ENCODE data around the gene SMURF2.
"Not testable (repeated sequence)": the region's sequence is repeated elsewhere in the genome, so short reads cannot be mapped to it uniquely, and the experiment has no call there.

The SMURF2 gene

DNA sequence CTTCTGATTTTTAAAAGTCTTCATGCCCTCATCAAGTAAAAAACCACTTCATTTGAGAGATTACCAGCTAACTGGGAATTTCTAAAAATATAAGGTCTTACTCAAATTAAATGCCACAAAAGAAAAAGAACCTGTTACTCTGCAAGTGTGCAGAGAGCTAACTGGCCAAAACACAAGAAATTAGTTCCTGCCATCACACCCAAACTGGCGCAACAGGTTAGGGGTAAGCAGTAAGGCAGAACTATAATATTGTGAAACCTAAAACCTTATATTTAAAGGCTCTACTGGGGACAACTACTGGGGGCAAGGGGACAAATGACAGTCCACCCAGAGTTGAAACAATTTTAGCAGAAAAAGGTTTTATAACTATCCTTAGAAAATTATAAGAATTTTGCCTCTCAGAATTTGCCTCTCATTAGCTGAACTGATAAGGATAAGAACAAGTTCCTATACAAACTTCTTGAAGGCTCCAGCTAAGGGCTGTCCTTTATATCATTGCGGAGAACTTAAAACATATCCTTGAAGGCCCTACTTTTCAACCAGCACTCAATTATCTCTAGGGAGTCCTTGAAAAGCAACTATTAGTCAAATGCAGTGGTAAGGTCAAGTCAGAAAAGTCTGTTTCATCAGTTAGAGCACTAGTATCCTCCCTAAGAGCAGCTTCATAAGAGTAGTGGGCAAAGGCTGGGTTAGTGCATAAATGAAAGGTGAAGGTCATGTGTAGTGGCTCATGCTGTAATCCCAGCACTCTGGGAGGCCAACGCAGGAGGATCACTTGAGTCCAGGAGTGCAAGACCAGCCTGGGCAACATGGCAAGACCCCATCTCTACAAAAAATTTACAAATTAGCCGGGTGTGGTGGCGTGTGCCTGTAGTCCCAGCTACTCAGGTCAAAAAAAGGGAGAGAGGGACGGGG lies 31.5 kb downstream of the SMURF2 start:
- DNase-seq (ENCODE audit: low read depth in 2 of 2) = no peak

DNA sequence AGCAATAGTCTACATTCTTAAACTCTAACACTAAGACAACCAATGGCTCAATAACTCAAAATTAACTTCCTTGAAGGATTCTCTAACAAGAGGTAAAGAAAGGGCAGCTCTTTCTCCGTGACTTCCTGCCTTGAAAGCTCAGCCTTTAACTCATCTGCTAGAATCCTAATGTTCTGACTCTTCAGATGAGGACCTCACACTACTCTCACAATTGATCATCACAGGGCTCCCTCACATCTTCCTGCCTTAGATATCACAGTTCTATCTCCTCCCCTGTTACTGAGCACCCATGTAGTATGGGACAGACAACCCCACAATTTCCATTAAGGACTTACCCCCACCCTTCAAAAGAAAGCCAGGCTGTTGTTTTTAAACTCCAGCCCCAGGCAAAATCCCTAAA lies 33.5 kb downstream of the SMURF2 start:
- no peak for DNase-seq (ENCODE audit: low read depth in 2 of 2)

DNA sequence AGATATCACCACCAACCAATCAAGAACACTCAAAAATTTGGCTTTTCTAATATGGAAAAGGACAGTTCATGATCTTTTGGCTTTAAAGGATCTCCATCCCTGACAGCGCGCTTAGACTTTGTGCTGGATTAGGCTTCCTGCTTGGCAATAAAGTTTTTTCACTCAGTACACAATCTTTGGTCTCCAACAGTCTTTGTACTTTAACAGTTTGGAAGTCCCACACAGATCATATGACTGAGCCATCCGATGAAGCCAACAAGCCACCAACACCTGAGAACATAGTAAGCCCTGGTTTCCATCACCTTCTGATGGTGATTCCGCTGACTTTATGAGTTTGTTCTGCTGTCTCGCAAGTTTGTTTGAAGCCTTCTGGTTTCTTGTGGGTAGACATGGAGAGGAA lies 34.3 kb downstream of the SMURF2 start:
- DNase-seq (ENCODE audit: low read depth in 2 of 2) = no peak

DNA sequence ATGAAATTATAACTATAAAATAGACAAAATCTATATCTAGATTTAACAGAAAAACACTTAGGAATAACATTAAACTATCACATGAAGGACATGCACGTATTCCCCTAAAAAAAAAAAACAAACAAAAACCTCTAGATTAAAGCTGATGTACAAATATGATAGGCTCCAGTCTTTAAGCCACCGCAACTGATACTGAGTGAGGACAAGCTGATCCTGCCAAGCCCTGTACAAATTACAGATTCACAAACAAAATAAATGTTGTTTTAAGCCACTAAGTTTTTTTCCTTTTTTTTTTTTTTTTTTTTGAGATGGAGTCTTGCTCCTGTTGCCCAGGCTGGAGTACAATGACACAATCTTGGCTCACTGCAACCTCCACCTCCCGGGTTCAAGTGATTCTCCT lies 35.3 kb downstream of the SMURF2 start:
- DNase-seq (ENCODE audit: low read depth in 2 of 2) = no peak

DNA sequence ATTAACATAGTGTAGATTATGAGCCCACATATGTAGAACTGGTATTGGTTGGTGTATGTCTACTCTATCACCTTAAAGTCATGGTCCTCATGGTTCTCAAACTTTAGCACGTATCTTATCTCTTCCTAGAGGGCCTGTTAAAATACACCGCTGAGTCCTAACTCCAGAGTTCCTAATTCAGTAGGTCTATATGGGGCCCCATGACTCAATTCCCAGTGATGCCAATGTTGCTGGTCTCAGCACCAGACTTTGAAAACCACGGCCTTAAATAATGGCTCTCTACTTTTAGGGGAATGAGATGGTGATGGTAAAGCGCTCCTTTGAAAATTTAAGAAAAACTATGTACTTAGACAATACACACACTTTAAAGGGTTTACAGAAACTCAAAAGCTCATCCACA lies 36.6 kb downstream of the SMURF2 start:
- DNase-seq (ENCODE audit: low read depth in 2 of 2) = no peak

DNA sequence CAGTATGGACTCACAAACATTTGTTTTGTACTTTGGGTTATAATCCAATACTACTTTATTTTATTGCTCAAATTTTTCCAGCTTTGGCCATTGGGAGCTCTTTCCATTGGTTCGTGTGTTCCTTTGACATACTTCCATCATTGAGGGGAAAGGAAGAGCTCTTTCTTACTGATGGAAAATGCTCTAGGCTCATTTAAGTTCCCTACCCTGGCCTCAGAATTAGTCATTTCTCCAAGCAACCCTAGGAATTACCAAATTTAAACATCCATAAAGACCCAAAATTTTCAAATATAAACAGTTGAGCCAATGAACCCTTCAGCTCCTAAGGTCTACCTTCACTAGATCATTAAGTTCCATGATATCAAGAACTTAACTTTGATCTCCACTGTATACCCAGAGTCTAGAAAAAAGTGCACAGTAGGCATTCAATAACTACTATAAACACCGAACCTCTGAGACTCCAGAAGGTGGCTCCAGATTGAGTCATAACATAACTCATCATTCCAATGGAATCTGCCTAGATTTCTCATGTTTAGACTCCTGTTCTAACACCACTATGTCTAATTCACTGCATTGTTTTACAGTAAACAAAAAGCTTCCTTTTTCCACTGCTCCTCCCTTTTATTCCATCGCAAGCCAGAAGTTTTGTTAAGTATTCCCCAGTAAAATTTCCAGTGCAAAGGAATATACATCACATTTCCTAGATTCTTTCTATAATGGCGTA lies 39.0 kb downstream of the SMURF2 start:
- no peak for DNase-seq (ENCODE audit: low read depth in 2 of 2)

DNA sequence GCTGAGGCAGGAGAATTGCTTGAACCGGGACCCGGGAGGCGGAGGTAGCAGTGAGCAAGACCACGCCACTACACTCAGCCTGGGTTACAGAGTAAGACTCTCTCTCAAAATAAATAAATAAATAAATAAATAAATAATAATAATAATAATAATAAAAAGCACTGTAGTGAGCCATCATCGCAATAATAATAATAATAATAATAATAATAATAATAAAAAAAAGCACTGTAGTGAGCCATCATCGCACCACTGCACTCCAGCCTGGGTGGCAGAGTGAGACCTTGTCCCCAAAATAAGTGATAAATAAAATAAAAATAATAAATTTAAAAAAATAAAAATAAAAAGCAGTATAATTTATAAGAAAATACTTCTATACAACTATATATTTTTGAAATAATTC lies 40.3 kb downstream of the SMURF2 start:
- no peak for DNase-seq (ENCODE audit: low read depth in 2 of 2)

DNA sequence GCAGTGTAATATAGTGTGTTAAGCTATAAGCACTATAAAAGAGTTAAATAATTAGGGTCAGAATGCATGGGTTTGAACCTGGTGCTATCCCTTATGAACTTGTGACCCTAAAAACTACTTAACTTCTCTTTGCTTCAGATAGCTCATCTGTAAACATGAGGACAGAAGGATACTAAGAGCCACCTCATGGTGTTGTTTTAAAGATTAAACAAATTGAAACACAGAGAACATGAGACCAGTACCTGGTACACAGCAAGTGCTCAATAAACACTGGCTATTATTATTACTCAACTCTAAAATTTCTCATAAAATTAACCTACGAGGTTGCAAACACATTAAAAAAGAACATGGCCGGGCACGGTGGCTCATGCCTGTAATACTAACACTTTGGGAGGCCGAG lies 43.3 kb downstream of the SMURF2 start:
- no peak for DNase-seq (ENCODE audit: low read depth in 2 of 2)

DNA sequence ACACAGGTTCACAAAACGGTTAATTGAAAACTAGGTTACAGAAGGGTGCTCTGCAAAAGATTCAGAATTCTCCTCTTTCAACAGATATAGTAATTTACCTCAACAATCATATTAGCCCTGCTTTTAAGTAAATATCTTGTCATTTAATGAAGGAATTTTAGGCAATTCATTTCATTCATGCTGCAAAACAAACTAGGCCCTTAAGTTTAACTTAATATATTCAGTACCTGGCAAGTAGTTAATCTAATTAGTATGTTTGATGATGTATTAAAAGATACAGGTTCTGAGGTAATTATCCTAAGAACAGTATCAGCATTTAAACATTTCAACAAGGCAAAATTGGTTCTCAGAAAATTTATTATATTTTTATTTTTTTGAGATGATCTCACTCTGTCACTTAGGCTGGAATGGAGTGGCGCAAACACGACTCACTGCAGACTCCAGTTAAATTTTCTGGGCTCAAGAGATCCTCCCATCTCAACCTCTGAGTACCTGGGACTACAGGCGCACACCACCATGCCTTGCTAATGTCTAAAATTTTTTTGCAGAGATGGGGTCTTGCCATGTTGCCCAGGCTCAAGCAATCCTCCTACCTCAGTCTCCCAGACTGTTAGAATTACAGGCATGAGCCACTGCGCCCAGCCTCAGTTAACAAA lies 44.9 kb downstream of the SMURF2 start:
- no peak for DNase-seq (ENCODE audit: low read depth in 2 of 2)

DNA sequence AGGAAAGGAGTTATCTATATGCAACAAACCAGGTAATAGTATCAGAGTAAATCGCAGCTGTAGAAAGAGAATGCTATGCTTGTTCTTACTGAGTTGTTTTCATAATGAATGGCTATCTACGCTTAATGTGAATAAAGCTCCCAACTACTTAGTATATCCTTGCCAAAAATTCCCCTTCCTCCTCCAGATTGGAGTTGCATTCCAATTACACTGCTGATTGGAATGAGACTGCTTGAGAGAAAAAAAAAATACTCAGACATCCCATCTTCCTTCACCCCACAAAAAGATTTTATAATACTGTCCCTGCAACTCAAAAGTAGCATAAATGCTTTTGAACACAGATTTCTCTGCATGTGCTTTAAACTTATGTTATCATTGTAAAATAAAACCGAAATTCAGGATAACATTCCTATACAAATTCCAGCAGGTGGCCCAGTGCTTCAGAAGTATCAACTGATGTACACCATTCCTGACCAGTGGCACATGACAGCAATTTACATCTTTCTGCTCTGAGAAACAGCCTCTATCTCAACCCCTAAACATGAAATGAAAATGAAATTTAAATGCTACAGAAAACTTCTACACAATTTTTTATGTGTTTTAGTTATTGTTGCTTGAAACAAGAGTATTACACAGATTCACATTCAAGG lies 47.0 kb downstream of the SMURF2 start:
- no peak for DNase-seq (ENCODE audit: low read depth in 2 of 2)

DNA sequence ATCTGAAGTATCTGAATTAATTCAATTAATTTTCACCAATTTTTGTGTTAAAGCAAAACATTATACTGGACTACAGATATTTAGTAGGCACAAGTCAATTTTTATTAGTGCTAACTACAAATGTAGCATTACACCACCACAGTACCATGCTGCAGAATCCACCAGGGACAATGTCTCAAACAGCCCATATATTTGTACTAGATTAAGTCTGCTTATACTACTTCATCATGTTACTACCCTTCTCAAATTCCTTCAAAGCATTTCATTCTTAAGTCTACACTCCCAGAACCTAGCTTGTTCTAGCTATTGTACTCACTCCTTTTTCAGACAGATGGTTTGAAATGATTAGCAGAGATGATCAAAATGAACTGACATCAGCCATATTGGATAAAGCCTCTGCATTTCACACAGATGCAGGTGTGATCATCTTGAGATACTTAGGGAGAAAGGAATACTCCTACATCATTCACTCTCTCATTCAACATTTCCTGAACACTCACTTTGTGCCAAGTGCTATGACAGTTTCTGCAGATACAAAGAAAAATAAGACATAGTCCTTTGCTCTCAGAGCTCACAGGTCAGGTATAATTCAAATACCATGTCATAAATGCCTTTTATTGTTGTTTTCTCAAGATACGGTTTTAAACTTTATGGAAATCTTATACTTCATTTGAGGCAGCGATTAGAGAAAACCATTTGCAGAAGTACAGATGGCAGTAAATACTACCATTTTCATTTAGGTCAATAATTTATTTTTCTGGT lies 47.7 kb downstream of the SMURF2 start:
- no peak for DNase-seq (ENCODE audit: low read depth in 2 of 2)

DNA sequence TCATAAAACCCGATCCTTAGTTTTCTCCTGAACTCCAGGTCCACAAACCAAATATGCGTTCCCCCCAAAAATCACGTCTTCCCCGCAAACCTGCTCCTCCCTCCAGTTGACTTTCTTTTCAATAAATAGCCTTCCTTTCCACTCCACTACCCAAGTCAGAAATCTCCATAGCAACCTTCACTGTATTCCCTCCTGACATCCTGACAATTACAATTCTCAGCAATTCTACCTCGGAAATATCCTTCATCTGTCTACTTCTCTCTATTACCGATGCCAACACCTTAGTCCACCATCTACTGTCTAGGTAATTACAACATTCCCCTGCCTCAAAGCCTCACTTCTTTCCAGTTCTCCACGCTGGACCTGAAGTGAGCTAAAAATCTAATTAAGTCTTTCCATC lies 50.7 kb downstream of the SMURF2 start:
- DNase-seq (ENCODE audit: low read depth in 2 of 2) = no peak

DNA sequence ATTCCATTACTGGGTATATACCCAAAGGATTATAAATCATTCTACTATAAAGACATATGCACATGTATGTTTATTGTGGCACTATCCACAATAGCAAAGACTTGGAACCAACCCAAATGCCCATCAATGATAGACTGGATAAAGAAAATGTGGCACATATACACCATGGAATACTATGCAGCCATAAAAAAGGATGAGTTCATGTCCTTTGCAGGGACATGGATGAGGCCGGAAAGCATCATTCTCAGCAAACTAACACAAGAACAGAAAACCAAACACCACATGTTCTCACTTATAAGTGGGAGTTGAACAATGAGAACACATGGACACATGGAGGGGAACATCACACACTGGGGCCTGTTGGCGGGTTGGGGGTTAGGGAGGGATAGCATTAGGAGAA lies 51.9 kb downstream of the SMURF2 start:
- not testable (repeated sequence) for DNase-seq (ENCODE audit: low read depth in 2 of 2)

DNA sequence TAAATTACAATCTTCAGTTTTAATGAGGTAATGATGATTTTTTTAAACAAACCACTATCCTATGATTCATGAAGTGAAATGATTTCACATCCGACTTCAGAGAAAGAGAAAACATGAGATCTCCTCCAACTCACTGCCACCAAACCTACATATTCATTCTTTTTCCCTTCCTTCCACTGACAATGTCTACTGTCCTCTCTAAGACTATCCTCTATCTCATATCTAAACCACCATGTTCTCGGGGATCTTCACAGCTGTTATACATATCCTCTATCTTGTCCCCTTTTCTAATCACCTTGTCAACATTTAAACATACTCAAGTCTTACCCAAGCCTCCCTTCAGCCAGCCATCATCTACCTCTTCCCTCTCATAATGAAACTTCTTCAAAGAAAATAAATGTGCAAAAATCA lies 53.5 kb downstream of the SMURF2 start:
- no peak for DNase-seq (ENCODE audit: low read depth in 2 of 2)

DNA sequence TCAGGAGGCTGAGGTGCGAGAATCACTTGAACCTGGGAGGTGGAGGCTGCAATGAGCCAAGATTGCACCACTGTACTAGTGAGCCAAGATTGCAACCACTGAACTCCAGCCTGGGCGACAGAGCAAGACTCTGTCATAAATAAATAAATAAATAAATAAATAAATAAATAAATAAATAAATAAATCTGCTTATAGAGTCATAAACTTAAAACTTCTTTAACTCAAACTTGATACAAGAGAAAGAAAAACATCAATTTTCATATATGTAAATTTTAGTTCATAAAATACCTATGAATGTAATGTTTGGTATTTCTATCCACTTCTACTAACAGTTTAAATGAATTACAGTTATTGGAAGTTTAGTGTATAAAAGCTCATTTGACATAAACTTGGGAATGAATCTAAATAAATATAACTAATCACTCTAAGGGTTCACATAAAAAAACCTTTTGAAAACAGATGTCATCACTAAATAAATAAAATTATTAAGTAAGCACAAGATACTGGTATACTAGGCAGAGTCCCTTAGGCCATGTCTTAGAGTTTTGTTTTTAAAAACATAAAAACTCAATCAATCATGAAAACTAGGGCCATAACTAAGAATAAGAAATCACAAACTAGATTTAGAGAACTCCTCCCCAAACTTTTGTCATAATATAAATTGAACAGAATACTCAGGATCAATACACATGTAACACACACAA lies 54.1 kb downstream of the SMURF2 start:
- no peak for DNase-seq (ENCODE audit: low read depth in 2 of 2)

DNA sequence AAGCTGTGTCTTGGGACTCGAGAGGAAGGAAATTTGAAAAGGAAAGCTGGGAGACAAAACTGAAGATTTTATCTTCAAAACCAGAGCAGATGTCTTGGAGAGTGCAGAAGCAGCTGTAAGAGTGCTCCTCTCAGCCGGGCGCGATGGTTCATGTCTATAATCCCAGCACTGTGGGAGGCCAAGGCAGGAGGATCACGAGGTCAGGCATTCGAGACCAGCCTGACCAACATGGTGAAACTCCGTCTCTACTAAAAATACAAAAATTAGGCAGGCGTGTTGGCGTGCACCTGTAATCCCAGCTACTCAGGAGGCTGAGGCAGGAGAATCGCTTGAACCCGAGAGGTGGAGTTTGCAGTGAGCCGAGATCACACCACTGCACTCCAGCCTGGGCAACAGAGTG lies 57.6 kb downstream of the SMURF2 start:
- DNase-seq (ENCODE audit: low read depth in 2 of 2) = not testable (repeated sequence)

DNA sequence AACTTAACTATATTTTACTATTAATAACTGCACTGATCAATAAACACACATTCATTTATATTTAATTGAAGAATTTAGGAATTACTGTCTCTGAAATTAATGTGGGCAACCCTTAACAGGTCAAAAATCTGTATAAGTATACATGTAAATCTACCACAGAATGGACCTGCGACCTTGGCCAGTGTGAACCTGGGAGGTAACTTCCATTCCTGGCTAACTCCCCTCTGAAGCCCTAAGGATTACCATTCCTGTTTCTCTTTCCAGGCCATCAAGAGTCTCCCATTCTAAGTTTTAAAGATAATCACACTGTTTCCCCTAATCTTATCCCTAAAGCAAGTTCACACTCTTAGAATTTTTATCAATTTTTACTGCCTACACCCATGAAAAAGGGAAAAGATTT lies 58.1 kb downstream of the SMURF2 start:
- no peak for DNase-seq (ENCODE audit: low read depth in 2 of 2)

DNA sequence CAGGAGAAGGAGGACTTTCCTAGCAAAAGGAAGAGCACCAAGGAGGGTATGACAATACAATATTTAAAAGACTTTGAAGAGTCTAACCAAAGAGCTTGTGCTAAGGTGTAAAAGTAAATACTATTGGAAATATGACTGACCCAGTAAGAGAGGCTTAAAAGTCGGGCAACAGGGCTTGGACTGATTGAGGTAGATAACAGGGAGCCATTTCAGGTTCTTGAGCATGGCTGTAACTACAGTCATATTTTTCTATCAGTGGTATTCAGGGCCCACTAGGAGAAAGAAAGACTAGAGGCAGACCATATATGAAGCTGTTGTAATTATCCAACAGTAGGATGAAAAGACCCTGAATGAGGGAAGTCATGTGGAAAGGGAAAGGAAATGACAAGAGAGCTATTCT lies 62.3 kb downstream of the SMURF2 start:
- DNase-seq (ENCODE audit: low read depth in 2 of 2) = no peak

DNA sequence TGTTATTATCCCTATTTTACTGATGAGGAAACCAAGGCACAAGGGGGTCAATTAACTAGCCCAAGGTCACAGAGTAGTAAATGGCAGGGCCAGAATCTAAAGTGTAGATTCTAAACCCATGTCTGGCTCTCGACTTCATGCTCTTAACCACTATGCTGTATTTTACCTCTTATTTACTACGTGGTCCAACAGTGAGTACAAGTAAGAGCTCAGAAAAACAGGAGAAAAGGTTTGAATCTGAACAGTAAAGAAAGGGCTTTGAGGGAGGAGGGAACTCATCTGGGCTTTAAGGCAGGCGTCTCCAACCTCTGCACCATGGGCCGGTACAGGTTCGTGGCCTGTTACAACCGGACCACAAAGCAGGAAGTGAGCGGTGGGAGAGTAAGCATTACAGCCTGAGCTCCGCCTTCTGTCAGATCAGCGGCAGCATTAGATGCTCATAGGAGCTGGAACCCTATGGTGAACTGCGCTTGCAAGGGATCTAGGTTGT lies 62.9 kb downstream of the SMURF2 start:
- DNase-seq (ENCODE audit: low read depth in 2 of 2) = peak; percentile 14 to 22

DNA sequence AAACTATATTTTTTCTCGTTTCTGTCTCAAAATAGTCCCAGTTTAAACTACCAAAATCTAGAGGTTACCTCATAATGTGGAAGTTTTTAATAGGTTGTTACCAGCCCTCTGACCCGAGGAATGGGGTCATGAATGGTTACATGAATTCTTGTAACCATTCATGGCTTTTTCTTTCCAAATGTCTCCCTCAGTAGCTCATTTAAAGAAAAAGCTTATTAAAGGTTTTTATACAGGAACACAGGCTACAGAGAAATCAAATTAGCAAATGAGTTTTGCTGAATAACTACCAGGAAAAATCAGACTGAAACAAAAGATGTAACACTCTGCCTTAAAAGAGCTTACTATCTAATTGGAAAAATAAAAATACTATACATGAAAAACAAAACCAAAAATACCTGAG lies 63.4 kb downstream of the SMURF2 start:
- DNase-seq (ENCODE audit: low read depth in 2 of 2) = no peak

DNA sequence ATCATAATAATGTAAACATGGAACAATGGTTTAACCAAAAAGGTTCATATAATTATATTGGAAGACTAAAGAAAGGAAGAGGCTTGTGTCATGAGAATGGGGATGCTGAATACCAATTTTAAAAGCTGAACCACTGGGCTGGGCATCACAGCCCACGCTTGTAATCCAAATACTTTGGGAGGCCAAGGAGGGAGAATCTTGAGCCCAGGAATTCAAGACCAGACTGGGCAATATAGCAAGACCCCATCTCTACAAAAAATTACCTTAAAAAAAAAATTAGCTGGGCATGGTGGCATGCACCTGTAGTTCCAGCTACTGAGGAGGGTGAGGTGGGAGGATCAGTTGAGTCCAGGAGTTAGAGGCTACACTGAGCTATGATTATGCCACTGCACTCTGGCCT lies 65.1 kb downstream of the SMURF2 start:
- DNase-seq (ENCODE audit: low read depth in 2 of 2) = no peak

Measured in activated CD4-positive, alpha-beta T cell treated with anti-CD3 and anti-CD28 coated beads for 24 hours (primary cell).